CD14-positive monocyte (primary cell): ENCODE measurements around the gene PMEL. TPM values are rescaled to one million over a fixed set of nuclear protein-coding genes. Genes with fewer than 3 reads are reported as not detected.

Experiments used
- DNase-seq, 3 donors: peaks; one replicate each; pipeline ENCODE4 v3.0.0-alpha.2; 2011 to 2022
- H2AFZ ChIP-seq: 2 replicates; pipeline ENCODE4 v1.6.0; 2012; ENCODE audit warnings: mild to moderate bottlenecking, low read depth, low read length, inconsistent platforms; ENCODE audit not compliant: insufficient read depth, poor library complexity, severe bottlenecking
- H3K27ac ChIP-seq, 2 donors: 1 replicate in 1 of 2; 2 replicates in 1 of 2; pipeline ENCODE4 v1.5.1; 2012 to 2013; ENCODE audit warnings: low read length in 2 of 2, control low read depth in 1 of 2, inconsistent platforms in 1 of 2, low read depth in 1 of 2, mild to moderate bottlenecking in 1 of 2
- H3K27me3 ChIP-seq, 2 donors: one replicate each; pipeline versions ENCODE4 v1.6.0 to v1.6.1; 2011 to 2013; ENCODE audit warnings: low read length in 2 of 2; ENCODE audit not compliant: control insufficient read depth in 2 of 2, insufficient read depth in 2 of 2
- H3K36me3 ChIP-seq, 2 donors: replicated peaks in 1 of 2; 1 replicate in 1 of 2; 2 replicates in 1 of 2; pipeline versions ENCODE4 v1.5.1 to v1.6.1; 2012 to 2013; ENCODE audit warnings: low read length in 2 of 2, control low read depth in 1 of 2, inconsistent platforms in 1 of 2, mild to moderate bottlenecking in 1 of 2; ENCODE audit not compliant: insufficient read depth in 2 of 2, control insufficient read depth in 1 of 2
- H3K4me1 ChIP-seq, 2 donors: 1 replicate in 1 of 2; 2 replicates in 1 of 2; pipeline versions ENCODE4 v1.5.1 to v1.6.1; 2012 to 2013; ENCODE audit warnings: low read length in 2 of 2, control low read depth in 1 of 2, inconsistent platforms in 1 of 2, mild to moderate bottlenecking in 1 of 2, moderate library complexity in 1 of 2; ENCODE audit not compliant: insufficient read depth in 2 of 2, control insufficient read depth in 1 of 2
- H3K4me2 ChIP-seq: replicated peaks from 2 replicates; pipeline ENCODE3; 2012; ENCODE audit warnings: low read length, moderate library complexity, mild to moderate bottlenecking; ENCODE audit not compliant: poor library complexity, severe bottlenecking; ENCODE audit errors: extremely low read depth
- H3K4me3 ChIP-seq, 3 experiments: fragments of 200-600 bp in 1 of 3; sonication (generic) in 1 of 3; replicated peaks in 1 of 3; 1 replicate in 2 of 3; 2 replicates in 1 of 3; pipeline ENCODE4 v1.5.1; 2011 to 2013; ENCODE audit warnings: low read length in 3 of 3, mild to moderate bottlenecking in 3 of 3, control low read depth in 2 of 3, low read depth in 2 of 3, inconsistent platforms in 1 of 3, moderate library complexity in 1 of 3
- H3K79me2 ChIP-seq: 2 replicates; pipeline ENCODE4 v1.6.0; 2012; ENCODE audit warnings: mild to moderate bottlenecking, control low read depth, inconsistent platforms, low read length, moderate library complexity; ENCODE audit not compliant: insufficient read depth
- H3K9ac ChIP-seq: 2 replicates; pipeline ENCODE4 v1.6.0; 2017; ENCODE audit warnings: low read length, mild to moderate bottlenecking; ENCODE audit not compliant: insufficient read depth, poor library complexity, severe bottlenecking
- H3K9me3 ChIP-seq, 2 donors: replicated peaks in 1 of 2; 1 replicate in 1 of 2; 2 replicates in 1 of 2; pipeline versions ENCODE4 v1.5.1 to v1.6.1; 2012 to 2013; ENCODE audit warnings: low read length in 2 of 2, control low read depth in 1 of 2; ENCODE audit not compliant: control insufficient read depth in 1 of 2, insufficient read depth in 1 of 2
- H4K20me1 ChIP-seq: 2 replicates; pipeline ENCODE4 v1.6.0; 2012; ENCODE audit warnings: mild to moderate bottlenecking, low read length, control low read depth, moderate library complexity; ENCODE audit not compliant: insufficient read depth
- H3K27ac Mint-ChIP-seq, 7 donors: one replicate each; pipeline ENCODE4 v1.8.0; 2020; ENCODE audit warnings: mild to moderate bottlenecking in 7 of 7, mixed read lengths in 7 of 7, moderate library complexity in 6 of 7, inconsistent platforms in 2 of 7
- H3K27me3 Mint-ChIP-seq, 3 donors: one replicate each; pipeline ENCODE4 v1.8.0; 2021 to 2022; ENCODE audit warnings: low read depth in 3 of 3, mild to moderate bottlenecking in 3 of 3, mixed read lengths in 3 of 3, moderate library complexity in 3 of 3, inconsistent platforms in 1 of 3
- H3K36me3 Mint-ChIP-seq, 2 donors: one replicate each; pipeline ENCODE4 v1.8.0; 2020; ENCODE audit warnings: mixed read lengths in 2 of 2, inconsistent platforms in 1 of 2, mild to moderate bottlenecking in 1 of 2
- H3K4me1 Mint-ChIP-seq: one replicate; pipeline ENCODE4 v1.8.0; 2020; ENCODE audit warnings: mild to moderate bottlenecking, mixed read lengths
- H3K4me3 Mint-ChIP-seq, 2 donors: one replicate each; pipeline ENCODE4 v1.8.0; 2020; ENCODE audit warnings: mild to moderate bottlenecking in 2 of 2, mixed read lengths in 2 of 2, moderate library complexity in 1 of 2
- H3K9me3 Mint-ChIP-seq, 7 donors: one replicate each; pipeline ENCODE4 v1.8.0; 2020 to 2022; ENCODE audit warnings: mixed read lengths in 7 of 7, mild to moderate bottlenecking in 6 of 7, moderate library complexity in 6 of 7, inconsistent platforms in 2 of 7
- CTCF ChIP-seq: fragments of 200-600 bp; IDR thresholded peaks from one replicate; pipeline ENCODE4 v1.8.0; 2022; ENCODE audit warnings: antibody characterized with exemption, mild to moderate bottlenecking
- WGBS: methylation state at CpG from one replicate; pipeline ENCODE4 v1.1.5; 2013; ENCODE audit warnings: missing lambda C conversion rate; ENCODE audit not compliant: insufficient coverage; 5-methylcytosine and 5-hydroxymethylcytosine counted together
- intact Hi-C, 2 donors: fragments of 100-400 bp; cut with micrococcal nuclease; formaldehyde crosslinking; loops; one replicate each; pipeline versions ENCODE4 v1.15.0 to v1.15.1; 2023
- polyA plus RNA-seq, 3 donors: library from polyadenylated mRNA; depleted of rRNA in 1 of 3; unstranded in 2 of 3; stranded (reverse) in 1 of 3; fragments of 300-500 nt in 2 of 3; fragments of >200 nt in 1 of 3; fragmentation: Illumina TruSeq in 2 of 3; gene quantifications; 1 replicate in 2 of 3; 2 replicates in 1 of 3; pipeline ENCODE4 v1.2.3, GENCODE V29; 2012 to 2021

The PMEL gene
- polyA plus RNA-seq, 3 donors: 0.37 to 0.54 (median 0.40) TPM

DNA sequence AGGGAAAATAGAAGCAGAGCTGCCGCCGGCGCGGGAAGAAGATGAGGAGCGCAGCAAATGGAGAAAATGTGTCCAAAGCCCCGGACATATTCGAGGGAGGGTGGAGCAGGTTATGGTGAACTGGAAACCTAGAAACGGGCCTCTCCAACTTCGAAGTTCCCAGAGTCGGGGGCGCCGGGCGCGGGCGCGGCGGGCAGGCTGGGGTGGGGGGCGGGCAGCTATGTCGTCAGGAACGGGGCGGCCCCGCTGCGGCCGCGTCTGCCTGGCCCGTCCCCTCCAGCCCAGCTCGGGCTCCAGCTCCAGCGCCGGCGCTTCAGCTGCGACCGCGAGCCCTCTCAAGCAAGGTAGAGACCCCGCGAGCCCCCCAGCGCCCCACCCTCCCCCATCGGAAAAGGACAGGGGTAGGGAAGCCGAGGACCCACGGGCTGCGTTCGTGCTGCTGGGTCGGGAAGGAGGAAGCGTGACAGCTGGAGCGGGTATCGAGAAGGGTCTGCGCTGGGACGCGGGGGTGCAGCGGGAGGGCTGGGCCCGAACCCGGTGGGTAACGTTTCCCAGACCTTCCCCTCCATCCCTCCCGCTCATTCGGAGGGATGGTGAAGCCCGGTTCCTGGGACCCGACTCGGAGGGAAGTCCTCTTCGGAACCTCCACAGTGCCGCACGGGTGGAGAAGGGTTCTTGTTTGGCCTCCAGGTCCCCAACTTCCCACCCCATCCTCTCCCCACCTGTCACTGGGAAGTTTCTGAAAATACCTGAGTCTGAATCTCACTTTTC is 33.9 kb downstream of the PMEL start:
- Histone ChIP-seq H3K4me1 (peaks cover 57 to 59% of the 10 kb centered on the region in 2 donors), H3K27ac (peak overlapping the region; percentile 78 to 96), H3K4me3 (peak overlapping the region; percentile 92 to 97 (median 96)), H3K9me3 (no peaks in the 10 kb centered on the region), H3K36me3 (peaks cover 5 to 18% of the 10 kb centered on the region in 2 donors), H3K9ac (peak overlapping the region; percentile 82), H3K79me2 (peaks cover 59% of the 10 kb centered on the region), H4K20me1 (peaks cover 13% of the 10 kb centered on the region), H3K4me2 (peak overlapping the region; percentile 88), H3K27me3 (no peaks in the 10 kb centered on the region), H2AFZ (peak overlapping the region; percentile 70)
- under 1% methylated on average over 40 of the region's 60 CpGs for WGBS
- DNase-seq: peak in 2 of 3 donors; percentile 28 to 29
- Mint-ChIP-seq H3K4me3 (peak overlapping the region; percentile 97 to 99), H3K9me3 (no peaks in the 10 kb centered on the region), H3K27me3 (peaks cover 0 to 3% (median 1%) of the 10 kb centered on the region in 3 donors), H3K36me3 (peaks cover 13 to 17% of the 10 kb centered on the region in 2 donors), H3K4me1 (peaks cover 61% of the 10 kb centered on the region), H3K27ac (peak overlapping the region; percentile 85 to 99 (median 94))
- no peak for TF ChIP-seq CTCF
- intact Hi-C loops: loop anchor here in 1 of 2 donors (5.0 kb wide), 1 partner anchor 35 kb away; the partner anchor contains the start of genes CDK2 and PMEL

DNA sequence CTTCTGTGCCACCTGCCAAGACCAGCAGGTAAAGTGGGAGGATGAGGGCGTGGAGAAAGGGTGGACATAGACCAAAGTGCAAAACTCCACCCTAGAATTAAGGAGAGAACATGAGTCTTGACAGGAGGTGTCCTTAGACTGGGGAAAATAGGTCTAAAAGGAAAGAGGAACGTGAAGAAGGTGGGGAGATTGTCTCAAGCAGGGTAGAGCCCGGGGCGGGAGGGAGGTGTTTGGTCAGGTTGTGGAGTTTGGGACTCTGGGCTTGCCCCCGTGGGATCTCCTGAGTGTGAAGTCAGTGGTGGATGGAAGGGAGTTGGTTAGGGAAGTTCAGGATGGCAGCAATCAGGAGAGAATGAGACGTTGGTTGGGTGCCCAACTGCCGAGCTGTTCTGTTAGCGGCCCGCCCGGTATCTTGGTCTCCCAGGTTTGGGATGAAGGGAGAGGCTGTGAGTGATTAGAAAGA is 34.5 kb downstream of the PMEL start:
- H3K4me1 Mint-ChIP-seq: peaks cover 64% of the 10 kb centered on the region
- H3K27me3 Mint-ChIP-seq: peaks cover 0 to 3% (median 1%) of the 10 kb centered on the region in 3 donors
- Histone ChIP-seq H3K27me3 (no peaks in the 10 kb centered on the region), H3K79me2 (peaks cover 65% of the 10 kb centered on the region), H3K9ac (peak overlapping the region; percentile 82), H3K4me1 (peaks cover 59 to 63% of the 10 kb centered on the region in 2 donors), H4K20me1 (peaks cover 17% of the 10 kb centered on the region), H3K9me3 (no peaks in the 10 kb centered on the region), H3K36me3 (peaks cover 0 to 11% of the 10 kb centered on the region in 2 donors), H3K4me3 (peak overlapping the region; percentile 92 to 97 (median 96)), H3K4me2 (peak overlapping the region; percentile 88), H3K27ac (peak overlapping the region; percentile 78 to 96), H2AFZ (peak overlapping the region; percentile 70)
- DNase-seq: peak in 2 of 3 donors; percentile 17 to 27
- no peak for TF ChIP-seq CTCF
- H3K36me3 Mint-ChIP-seq: peaks cover 7 to 10% of the 10 kb centered on the region in 2 donors
- intact Hi-C loops: loop anchor here in 1 of 2 donors (5.0 kb wide), 1 partner anchor 36 kb away; the partner anchor contains the start of genes CDK2 and PMEL
- WGBS: 6% methylated on average over 10 of the region's 10 CpGs
- H3K4me3 Mint-ChIP-seq: peak overlapping the region; percentile 97 to 99
- H3K9me3 Mint-ChIP-seq: no peaks in the 10 kb centered on the region
- peak overlapping the region; percentile 85 to 99 (median 94) for H3K27ac Mint-ChIP-seq
